GM18511 (cell line): Measurements from ENCODE around the gene DLG5.
"Not testable (repeated sequence)": the region's sequence is repeated elsewhere in the genome, so short reads cannot be mapped to it uniquely, and the experiment has no call there.

Source experiments
- ATAC-seq: cut with Tn5 transposase; IDR thresholded peaks from one replicate; pipeline ENCODE4 v1.9.1; 2021; ENCODE audit warnings: mild to moderate bottlenecking, moderate library complexity; ENCODE audit not compliant: unreplicated experiment

The DLG5 gene

DNA sequence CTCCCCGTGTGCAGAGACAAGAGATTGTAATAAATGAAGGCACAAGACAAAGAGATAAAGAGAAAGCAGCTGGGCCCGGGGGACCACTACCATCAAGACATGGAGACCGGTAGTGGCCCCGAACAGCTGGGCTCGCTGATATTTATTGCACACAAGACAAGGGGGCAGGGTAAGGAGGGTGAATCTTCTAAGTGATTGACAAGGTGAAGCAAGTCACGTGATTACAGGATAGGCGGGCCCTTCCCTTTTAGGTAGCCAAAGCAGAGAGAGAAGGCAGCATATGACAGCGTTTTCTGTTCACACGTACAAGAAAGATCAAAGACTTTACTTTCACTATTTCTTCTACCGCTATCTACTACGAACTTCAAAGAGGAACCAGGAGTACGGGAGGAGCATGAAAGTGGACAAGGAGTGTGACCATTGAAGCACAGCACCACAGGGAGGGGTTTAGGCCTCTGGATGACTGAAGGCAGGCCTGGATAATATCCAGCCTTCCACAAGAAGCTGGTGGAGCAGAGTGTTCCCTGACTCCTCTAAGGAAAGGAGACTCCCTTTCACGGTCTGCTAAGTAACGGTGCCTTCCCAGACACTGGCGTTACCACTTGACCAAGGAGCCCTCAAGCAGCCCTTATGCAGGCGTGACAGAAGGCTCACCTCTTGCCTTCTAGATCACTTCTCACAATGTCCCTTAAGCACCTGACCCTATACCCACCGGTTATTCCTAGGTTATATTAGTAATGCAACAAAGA lies 153.5 kb downstream of the DLG5 start:
- not testable (repeated sequence) for ATAC-seq

GRCh38 chr10:77771851-77772250 lies 154.7 kb downstream of the DLG5 start:
- no peak for ATAC-seq

GRCh38 chr10:77771450-77771849 lies 155.1 kb downstream of the DLG5 start:
- ATAC-seq, result no peak

DNA sequence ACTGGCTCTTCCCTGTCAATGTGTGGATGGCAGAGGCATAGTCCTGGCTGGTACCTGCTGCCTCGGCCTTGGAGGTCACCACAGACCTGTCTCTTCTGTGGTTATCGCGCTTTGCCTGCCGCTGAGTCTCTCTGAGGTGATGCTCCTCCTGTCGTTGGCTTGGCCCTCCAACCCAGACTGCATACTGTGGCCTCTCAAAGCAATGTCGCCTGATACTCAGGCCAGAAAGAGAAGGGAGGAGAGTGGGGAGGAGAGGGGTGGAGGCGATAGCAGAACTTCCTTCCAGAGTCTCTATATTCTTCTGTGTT lies 155.7 kb downstream of the DLG5 start:
- no peak for ATAC-seq

DNA sequence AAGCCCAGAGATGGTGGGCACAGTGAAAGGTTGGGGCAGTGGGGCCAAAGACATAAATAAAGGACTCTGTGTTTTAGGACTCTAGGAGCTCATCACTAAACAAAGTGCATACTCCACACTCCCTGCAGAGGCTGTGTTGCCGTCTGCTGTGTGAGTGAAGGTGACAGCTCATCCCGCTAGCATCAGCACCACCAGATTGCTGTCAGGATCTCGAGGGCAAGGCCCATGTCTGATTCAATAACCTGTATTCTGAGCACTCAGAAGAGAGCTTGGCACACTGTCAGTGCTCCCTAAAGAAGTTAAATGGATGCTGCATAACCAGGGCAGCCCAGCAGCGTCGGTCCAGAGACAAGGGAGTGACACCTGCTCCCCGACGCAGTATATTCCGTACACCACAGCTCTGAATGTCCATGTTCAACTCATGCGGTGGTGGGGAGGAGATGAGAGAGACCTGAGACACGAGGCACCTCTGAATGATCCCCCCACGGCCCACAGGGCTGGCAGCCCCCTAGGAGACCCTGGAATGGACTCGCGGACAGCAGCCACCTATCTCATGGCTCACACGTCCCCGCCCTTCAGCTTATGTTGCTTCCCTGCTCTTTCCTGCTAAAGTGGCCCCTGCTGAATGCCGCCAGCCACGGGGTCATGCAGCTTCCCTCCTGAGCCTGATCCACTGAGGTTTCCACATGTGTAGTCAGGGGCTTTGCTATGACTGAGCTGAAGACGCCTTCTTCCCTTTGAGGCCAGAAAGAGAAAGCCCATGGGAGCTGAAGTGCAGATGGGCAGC lies 156.3 kb downstream of the DLG5 start:
- no peak for ATAC-seq

DNA sequence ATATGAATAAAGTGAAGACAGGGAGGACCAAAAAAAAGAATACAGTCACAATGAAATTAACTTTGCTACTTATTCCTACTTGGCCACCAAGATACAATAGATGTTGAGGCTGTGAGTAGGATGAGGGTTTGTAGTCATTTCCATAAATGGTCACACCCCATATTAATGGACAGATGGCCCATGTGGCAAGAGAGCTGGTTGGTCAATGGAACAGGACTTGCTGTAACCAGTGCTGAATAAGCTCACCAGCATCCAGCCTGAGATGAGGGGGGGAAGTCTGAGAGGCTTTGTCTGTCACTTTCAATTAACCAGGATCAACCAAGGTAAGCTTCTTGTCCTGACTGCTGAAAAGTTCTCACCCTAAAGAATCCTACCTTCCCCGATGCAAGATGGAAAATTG lies 158.5 kb downstream of the DLG5 start:
- no peak for ATAC-seq

GRCh38 chr10:77763453-77764430 lies 162.8 kb downstream of the DLG5 start:
- ATAC-seq, result no peak

GRCh38 chr10:77758406-77758805 lies 168.1 kb downstream of the DLG5 start:
- ATAC-seq, result not testable (repeated sequence)

DNA sequence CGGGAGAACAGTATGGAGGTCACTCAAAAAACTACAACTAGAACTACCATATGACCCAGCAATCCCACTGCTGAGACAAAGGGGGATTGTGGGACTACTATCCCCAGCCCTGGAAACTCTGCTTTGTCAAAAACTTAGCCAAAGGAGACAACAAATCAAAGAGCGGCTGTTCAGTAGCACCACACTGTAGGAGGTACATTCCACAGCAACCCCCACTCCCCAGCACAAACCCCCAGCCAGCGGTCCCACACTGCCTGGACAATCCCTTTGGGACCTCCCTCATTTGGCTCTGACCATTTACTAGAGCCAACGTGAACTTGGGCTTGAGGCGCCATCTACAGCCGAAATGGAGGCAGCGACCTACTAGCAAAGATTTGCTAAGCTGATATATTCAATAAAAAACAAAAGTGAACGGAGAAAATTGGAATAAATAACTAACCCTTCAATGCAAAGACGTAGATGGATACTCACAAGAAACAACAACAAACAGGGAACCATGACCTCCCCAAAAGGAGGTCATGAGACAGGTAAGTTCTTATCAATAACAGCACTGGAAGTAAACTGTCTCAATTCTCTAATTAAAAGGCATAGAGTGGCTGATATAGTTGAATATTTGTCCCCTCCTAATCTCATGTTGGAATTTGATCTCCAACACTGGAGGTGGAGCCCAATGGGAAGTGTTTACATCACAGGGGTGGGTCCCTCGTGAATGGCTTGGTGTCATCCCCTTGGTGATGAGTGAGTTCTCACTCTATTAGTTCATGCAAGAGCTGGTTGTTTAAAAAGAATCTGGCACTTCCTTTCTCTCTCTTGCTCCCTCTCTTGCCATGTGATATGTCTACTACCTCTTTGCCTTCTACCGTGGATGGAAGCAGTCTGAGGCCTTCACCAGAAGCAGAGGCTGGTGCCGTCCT lies 170.0 kb downstream of the DLG5 start:
- ATAC-seq, result no peak

DNA sequence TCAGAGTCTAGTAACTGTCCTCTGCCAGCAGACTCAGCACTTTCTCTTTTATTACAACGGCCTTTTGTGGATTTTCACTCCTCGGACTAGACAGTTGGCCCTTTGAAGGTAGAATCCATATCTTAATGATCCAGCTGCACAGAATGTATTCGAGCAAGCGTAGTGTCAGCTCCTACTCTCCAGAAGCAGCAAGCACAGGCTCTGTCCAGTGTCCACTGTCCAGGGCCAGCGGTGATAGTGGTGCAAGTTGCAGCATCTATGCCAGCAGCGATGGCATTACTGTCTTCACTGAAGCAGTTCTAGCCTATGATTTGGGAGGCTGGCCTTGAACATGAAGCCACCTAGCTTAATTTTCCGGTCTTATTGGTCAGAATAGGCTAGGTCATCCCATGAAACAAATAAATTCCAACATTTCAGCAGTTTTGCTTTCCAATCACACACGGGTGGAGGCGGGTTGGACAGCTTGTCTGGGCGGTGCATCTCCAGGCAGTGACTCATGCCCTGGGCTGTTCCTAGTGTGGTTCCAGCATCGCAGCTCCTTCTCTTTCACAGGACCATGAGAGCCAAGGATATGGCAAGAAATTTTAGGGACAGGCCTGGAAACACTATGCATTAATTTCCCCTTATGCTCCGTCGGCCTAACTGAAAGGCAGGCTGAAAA lies 180.4 kb downstream of the DLG5 start:
- no peak for ATAC-seq

DNA sequence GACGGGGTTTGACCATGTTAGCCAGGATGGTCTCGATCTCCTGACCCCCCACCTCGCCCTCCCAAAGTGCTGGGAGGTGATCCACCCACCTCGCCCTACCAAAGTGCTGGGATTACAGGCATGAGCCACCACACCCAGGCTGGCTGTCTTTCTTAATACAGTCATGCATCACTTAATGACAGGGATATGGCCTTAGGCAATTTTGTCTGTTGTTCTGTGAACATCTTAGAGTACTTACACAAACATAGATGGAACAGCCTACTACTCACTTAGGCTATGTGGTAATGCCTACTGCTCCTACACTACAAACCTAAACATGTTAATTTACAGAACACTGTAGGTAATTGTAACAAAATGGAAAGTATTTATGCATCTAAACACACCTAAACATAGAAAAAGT lies 182.3 kb downstream of the DLG5 start:
- ATAC-seq, result no peak

DNA sequence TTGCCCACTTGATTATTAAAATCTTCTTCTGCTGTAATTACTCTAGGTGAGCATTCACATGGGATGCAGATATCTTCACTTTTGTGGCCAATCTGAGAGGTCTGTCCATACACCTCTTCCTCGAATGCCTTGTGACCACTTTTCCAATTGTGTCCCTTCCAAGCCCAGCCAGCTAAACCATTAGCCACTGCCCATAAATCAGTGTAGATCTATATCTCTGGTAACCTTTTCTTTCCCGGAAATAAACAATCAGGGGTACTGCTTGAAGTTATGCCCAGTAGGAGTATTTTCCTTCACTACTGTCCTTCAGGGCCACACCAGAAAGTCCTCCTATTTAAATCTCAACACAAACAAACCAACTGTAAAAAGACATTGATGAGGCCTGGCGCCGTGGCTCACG lies 184.4 kb downstream of the DLG5 start:
- no peak for ATAC-seq

DNA sequence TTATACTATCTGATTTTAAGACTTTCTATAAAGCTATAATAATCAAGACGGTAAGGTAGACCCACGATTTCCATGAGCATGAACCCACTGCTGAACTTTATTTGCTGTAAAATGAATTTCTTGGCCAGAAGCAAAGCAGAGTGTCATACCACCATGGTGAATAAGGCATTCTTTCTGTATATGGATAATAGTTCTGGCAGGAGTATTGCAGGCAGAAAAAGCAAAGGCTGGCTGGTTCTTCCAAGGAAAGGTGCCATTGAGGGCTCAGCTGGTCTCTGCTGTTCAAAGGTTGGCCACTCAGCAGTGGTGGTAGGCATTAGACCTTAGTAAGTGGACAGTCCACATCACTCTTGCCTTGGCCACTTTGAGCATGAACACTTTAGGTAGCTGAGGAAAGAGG lies 184.8 kb downstream of the DLG5 start:
- no peak for ATAC-seq
